ENCODE measurements around the gene PLXNB2.

Gene PLXNB2

GRCh38 chr22:50257451-50258360 is 49.7 kb downstream of the PLXNB2 start:
- TF ChIP-seq ARNTL (CRISPR knock-in tag; IDR thresholded peaks at IDR 0.05; ENCODE audit: borderline replicate concordance, low read depth) (no peak), TCF4 (CRISPR knock-in tag; IDR thresholded peaks at IDR 0.05; ENCODE audit: borderline replicate concordance) (no peak), ZNF70 (CRISPR knock-in tag; IDR thresholded peaks at IDR 0.05) (no peak), ZFP30 (CRISPR knock-in tag; IDR thresholded peaks at IDR 0.05) (no peak), SNAI2 (CRISPR knock-in tag; IDR thresholded peaks at IDR 0.05) (no peak)

GRCh38 chr22:50257041-50257440 is 50.4 kb downstream of the PLXNB2 start:
- no peak for ATAC-seq
- no peak for TF ChIP-seq CREB5 (CRISPR knock-in tag; IDR thresholded peaks at IDR 0.05; ENCODE audit: low read depth)
- TF ChIP-seq ZNF565 (CRISPR knock-in tag; conservative IDR thresholded peaks at IDR 0.05; ENCODE audit: low read depth) = no peak
- TF ChIP-seq BACH2 (CRISPR knock-in tag; IDR thresholded peaks at IDR 0.05; ENCODE audit: borderline replicate concordance) = no peak
- no peak for TF ChIP-seq TOX (CRISPR knock-in tag; IDR thresholded peaks at IDR 0.05; ENCODE audit: borderline replicate concordance)
- no peak for TF ChIP-seq ZNF8 (CRISPR knock-in tag; IDR thresholded peaks at IDR 0.05)
- TF ChIP-seq ZNF70 (CRISPR knock-in tag; IDR thresholded peaks at IDR 0.05) = no peak
- TF ChIP-seq OSR1 (CRISPR knock-in tag; IDR thresholded peaks at IDR 0.05) = no peak
- TF ChIP-seq RARB (CRISPR knock-in tag; IDR thresholded peaks at IDR 0.05) = no peak

More at GRCh38 chr22:50257451-50258360, 49.7 kb downstream of the PLXNB2 start:
- ATAC-seq = no peak

- TF ChIP-seq, protein P1, sequence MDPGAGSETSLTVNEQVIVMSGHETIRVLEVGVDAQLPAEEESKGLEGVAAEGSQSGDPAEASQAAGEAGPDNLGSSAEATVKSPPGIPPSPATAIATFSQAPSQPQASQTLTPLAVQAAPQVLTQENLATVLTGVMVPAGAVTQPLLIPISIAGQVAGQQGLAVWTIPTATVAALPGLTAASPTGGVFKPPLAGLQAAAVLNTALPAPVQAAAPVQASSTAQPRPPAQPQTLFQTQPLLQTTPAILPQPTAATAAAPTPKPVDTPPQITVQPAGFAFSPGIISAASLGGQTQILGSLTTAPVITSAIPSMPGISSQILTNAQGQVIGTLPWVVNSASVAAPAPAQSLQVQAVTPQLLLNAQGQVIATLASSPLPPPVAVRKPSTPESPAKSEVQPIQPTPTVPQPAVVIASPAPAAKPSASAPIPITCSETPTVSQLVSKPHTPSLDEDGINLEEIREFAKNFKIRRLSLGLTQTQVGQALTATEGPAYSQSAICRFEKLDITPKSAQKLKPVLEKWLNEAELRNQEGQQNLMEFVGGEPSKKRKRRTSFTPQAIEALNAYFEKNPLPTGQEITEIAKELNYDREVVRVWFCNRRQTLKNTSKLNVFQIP (CRISPR knock-in tag; IDR thresholded peaks at IDR 0.05; ENCODE audit: borderline replicate concordance, low read depth) = no peak
- TF ChIP-seq ARNTL (CRISPR knock-in tag; IDR thresholded peaks at IDR 0.05; ENCODE audit: borderline replicate concordance, low read depth) (no peak), ZFP30 (CRISPR knock-in tag; IDR thresholded peaks at IDR 0.05) (no peak), ZNF70 (CRISPR knock-in tag; IDR thresholded peaks at IDR 0.05) (no peak), ZNF565 (CRISPR knock-in tag; conservative IDR thresholded peaks at IDR 0.05; ENCODE audit: low read depth) (no peak), ZFP3 (CRISPR knock-in tag; IDR thresholded peaks at IDR 0.05) (no peak), RARB (CRISPR knock-in tag; IDR thresholded peaks at IDR 0.05) (no peak), PPARA (CRISPR knock-in tag; IDR thresholded peaks at IDR 0.05; ENCODE audit: borderline replicate concordance) (no peak), BACH2 (CRISPR knock-in tag; IDR thresholded peaks at IDR 0.05; ENCODE audit: borderline replicate concordance) (no peak), ZC3H10 (CRISPR knock-in tag; IDR thresholded peaks at IDR 0.05) (no peak), ESRRG (CRISPR knock-in tag; IDR thresholded peaks at IDR 0.05) (no peak)
- TF ChIP-seq, protein P2, sequence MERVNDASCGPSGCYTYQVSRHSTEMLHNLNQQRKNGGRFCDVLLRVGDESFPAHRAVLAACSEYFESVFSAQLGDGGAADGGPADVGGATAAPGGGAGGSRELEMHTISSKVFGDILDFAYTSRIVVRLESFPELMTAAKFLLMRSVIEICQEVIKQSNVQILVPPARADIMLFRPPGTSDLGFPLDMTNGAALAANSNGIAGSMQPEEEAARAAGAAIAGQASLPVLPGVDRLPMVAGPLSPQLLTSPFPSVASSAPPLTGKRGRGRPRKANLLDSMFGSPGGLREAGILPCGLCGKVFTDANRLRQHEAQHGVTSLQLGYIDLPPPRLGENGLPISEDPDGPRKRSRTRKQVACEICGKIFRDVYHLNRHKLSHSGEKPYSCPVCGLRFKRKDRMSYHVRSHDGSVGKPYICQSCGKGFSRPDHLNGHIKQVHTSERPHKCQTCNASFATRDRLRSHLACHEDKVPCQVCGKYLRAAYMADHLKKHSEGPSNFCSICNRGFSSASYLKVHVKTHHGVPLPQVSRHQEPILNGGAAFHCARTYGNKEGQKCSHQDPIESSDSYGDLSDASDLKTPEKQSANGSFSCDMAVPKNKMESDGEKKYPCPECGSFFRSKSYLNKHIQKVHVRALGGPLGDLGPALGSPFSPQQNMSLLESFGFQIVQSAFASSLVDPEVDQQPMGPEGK (CRISPR knock-in tag; IDR thresholded peaks at IDR 0.05; ENCODE audit: borderline replicate concordance) = no peak
- TF ChIP-seq, protein P3, sequence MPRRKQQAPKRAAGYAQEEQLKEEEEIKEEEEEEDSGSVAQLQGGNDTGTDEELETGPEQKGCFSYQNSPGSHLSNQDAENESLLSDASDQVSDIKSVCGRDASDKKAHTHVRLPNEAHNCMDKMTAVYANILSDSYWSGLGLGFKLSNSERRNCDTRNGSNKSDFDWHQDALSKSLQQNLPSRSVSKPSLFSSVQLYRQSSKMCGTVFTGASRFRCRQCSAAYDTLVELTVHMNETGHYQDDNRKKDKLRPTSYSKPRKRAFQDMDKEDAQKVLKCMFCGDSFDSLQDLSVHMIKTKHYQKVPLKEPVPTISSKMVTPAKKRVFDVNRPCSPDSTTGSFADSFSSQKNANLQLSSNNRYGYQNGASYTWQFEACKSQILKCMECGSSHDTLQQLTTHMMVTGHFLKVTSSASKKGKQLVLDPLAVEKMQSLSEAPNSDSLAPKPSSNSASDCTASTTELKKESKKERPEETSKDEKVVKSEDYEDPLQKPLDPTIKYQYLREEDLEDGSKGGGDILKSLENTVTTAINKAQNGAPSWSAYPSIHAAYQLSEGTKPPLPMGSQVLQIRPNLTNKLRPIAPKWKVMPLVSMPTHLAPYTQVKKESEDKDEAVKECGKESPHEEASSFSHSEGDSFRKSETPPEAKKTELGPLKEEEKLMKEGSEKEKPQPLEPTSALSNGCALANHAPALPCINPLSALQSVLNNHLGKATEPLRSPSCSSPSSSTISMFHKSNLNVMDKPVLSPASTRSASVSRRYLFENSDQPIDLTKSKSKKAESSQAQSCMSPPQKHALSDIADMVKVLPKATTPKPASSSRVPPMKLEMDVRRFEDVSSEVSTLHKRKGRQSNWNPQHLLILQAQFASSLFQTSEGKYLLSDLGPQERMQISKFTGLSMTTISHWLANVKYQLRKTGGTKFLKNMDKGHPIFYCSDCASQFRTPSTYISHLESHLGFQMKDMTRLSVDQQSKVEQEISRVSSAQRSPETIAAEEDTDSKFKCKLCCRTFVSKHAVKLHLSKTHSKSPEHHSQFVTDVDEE (CRISPR knock-in tag; IDR thresholded peaks at IDR 0.05) = no peak
- ATAC-seq = no peak
These were observed 51.1 kb downstream of the PLXNB2 start for GRCh38 chr22:50256258-50256862.
